ENCODE data around the gene ELN. TPM values are rescaled to one million over a fixed set of nuclear protein-coding genes. Genes with fewer than 3 reads are reported as not detected.

Gene ELN
- total and polyA plus RNA-seq, 9 of the 15 experiments (the other 6 are each of a cell fraction or from before 2014, with no cell fraction given): 0.20 TPM; not detected in 8

DNA sequence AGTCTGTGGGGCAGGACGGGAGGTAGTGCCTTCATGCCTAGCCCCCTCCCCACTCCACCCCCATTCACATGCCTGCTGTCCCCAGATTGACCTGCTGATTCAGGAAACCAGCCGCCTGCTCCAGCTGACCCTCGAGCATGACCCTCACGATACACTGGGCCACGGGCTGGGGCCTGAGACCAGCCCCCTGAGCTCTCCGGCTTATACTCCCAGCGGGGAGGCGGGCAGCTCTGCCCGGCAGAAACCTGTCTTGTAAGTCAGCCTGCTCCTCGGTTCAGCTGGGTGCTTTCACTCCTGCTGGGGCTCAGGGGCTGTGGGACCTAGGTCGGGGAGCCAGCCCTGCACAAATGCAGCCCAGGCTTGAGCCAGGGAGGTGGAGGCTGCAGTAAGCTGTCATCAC lies 78.0 kb downstream of the ELN start:
- TF ChIP-seq SPI1 (IDR thresholded peaks at IDR 0.05; ENCODE audit: borderline replicate concordance, low read depth, low read length): no peak
- TF ChIP-seq EHMT2 (IDR thresholded peaks at IDR 0.05): no peak
- no peak for TF ChIP-seq CTBP1 (IDR thresholded peaks at IDR 0.05; ENCODE audit: borderline replicate concordance)
- TF ChIP-seq, protein P1, sequence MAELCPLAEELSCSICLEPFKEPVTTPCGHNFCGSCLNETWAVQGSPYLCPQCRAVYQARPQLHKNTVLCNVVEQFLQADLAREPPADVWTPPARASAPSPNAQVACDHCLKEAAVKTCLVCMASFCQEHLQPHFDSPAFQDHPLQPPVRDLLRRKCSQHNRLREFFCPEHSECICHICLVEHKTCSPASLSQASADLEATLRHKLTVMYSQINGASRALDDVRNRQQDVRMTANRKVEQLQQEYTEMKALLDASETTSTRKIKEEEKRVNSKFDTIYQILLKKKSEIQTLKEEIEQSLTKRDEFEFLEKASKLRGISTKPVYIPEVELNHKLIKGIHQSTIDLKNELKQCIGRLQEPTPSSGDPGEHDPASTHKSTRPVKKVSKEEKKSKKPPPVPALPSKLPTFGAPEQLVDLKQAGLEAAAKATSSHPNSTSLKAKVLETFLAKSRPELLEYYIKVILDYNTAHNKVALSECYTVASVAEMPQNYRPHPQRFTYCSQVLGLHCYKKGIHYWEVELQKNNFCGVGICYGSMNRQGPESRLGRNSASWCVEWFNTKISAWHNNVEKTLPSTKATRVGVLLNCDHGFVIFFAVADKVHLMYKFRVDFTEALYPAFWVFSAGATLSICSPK (IDR thresholded peaks at IDR 0.05; ENCODE audit: borderline replicate concordance): no peak
- no peak for TF ChIP-seq CHAMP1 (IDR thresholded peaks at IDR 0.05)
- no peak for TF ChIP-seq XRCC3 (IDR thresholded peaks at IDR 0.05)
- no peak for TF ChIP-seq ZC3H11A (IDR thresholded peaks at IDR 0.05; ENCODE audit: low read depth, low read length)
- no peak for TF ChIP-seq E2F5 (CRISPR knock-in tag; IDR thresholded peaks at IDR 0.05)
- no peak for TF ChIP-seq LARP7 (IDR thresholded peaks at IDR 0.05)
- no peak for TF ChIP-seq MAFK (IDR thresholded peaks at IDR 0.05; ENCODE audit: low read length)
- TF ChIP-seq HMG20A (CRISPR knock-in tag; conservative IDR thresholded peaks at IDR 0.05): no peak
- TF ChIP-seq USF2 (CRISPR knock-in tag; IDR thresholded peaks at IDR 0.05): no peak
- TF ChIP-seq NR1H2 (CRISPR knock-in tag; IDR thresholded peaks at IDR 0.05): no peak
- TF ChIP-seq RNF219 (CRISPR knock-in tag; IDR thresholded peaks at IDR 0.05): no peak
- no peak for TF ChIP-seq SMARCA5 (IDR thresholded peaks at IDR 0.05)
- TF ChIP-seq XRCC4 (IDR thresholded peaks at IDR 0.05; ENCODE audit: extremely low read depth, insufficient read depth, insufficient read length): no peak
- no peak for TF ChIP-seq ARID2 (IDR thresholded peaks at IDR 0.05)
- no peak for TF ChIP-seq KLF10 (CRISPR knock-in tag; IDR thresholded peaks at IDR 0.05)
- ChIA-PET POLR2A (interaction anchor here (0.6 kb wide), 1 partner anchor 10 kb away, joined by 3 read pairs; no protein-coding TSS in a partner anchor), CTCF (ENCODE audit: low intra/inter-chr PET ratio) (no interaction called here)
- no peak overlapping the region for H3K4me2 ChIP-seq (ENCODE audit: insufficient read depth, low read length)
- ATAC-seq (no peak), FAIRE-seq (no peak), DNase-seq (ENCODE audit: extremely low read depth in 1 of 4, low spot score in 3 of 4) (no peak)
- no peak overlapping the region for H3K27ac ChIP-seq (ENCODE audit: extremely low read depth, low read depth, low read length)
- BruUV-seq (replicated peaks): no TSS peak
- H4K20me1 ChIP-seq (replicated peaks; ENCODE audit: control insufficient read depth, insufficient read depth, low read length): no peaks in the 10 kb centered on the region
- no peak overlapping the region for H3K4me3 ChIP-seq
- 86% methylated on average over 11 of the region's 11 CpGs for WGBS (ENCODE audit: insufficient coverage, low coverage, missing lambda C conversion rate)
- in situ Hi-C loops (cut with MboI): no loop called here
- no peaks in the 10 kb centered on the region for H3K79me2 ChIP-seq (ENCODE audit: control insufficient read depth, insufficient read depth, low read length)
- no peaks in the 10 kb centered on the region for H3K27me3 ChIP-seq (ENCODE audit: control insufficient read depth in 2 of 2, insufficient read depth in 2 of 2, low read length in 2 of 2)
- no peak overlapping the region for H2AFZ ChIP-seq (ENCODE audit: low read depth, low read length)
- H3K9me3 ChIP-seq (replicated peaks; ENCODE audit: control insufficient read depth, insufficient read depth, low read depth, low read length): no peaks in the 10 kb centered on the region
- peaks cover 70% of the 10 kb centered on the region; the same call in 2 of the 3 replicates for H3K36me3 ChIP-seq (ENCODE audit: control insufficient read depth, insufficient read depth, low read length)
- H3K9me1 ChIP-seq (ENCODE audit: control insufficient read depth, insufficient read depth, low read length): no peaks in the 10 kb centered on the region
- peaks cover 7 to 9% of the 10 kb centered on the region in 2 experiments; a peak in 3 of 5 replicates for H3K4me1 ChIP-seq (replicated peaks in 1 of 2; ENCODE audit: control insufficient read depth in 2 of 2, insufficient read depth in 2 of 2, low read length in 2 of 2)
- intact Hi-C loops (cut with micrococcal nuclease): no loop called here
- peak overlapping the region in 1 of 2 experiments; percentile 51; a peak in 2 of 4 replicates for H3K9ac ChIP-seq (ENCODE audit: insufficient read depth in 1 of 2, low read depth in 2 of 2, low read length in 2 of 2)
